OCI-LY7 (cell line): ENCODE results near the gene MAPK14.

Experiments used
- CTCF ChIP-seq: fragments of 200-600 bp; sonication (generic); conservative IDR thresholded peaks from 2 replicates; pipeline ENCODE4 v1.5.1; 2014; ENCODE audit warnings: mild to moderate bottlenecking, antibody characterized with exemption, low read length, moderate library complexity, mixed read lengths
- EZH2phosphoT487 ChIP-seq: fragments of 200-600 bp; sonication (generic); IDR thresholded peaks from 2 replicates; pipeline ENCODE4 v1.6.1; 2018; ENCODE audit warnings: low read depth, borderline replicate concordance, mild to moderate bottlenecking, mixed run types, antibody characterized with exemption, low read length, moderate library complexity, mixed read lengths

- TF ChIP-seq CTCF: no peak
- TF ChIP-seq EZH2phosphoT487: no peak
Observed at GRCh38 chr6:36040958-36041357, 13.3 kb downstream of the MAPK14 start.
